Suprapubic skin (tissue), 3 donors: ENCODE results near the gene RGS16.

ENCODE experiments used
- EP300 ChIP-seq: sonication (generic); formaldehyde crosslinking; IDR thresholded peaks from one replicate; pipeline ENCODE4 v1.6.1; 2017; ENCODE audit warnings: antibody characterized with exemption
- TF ChIP-seq, protein P1 (sequence below), 2 donors: fragments of 200-600 bp in 1 of 2; fragments of 450-650 bp in 1 of 2; sonication (generic) in 1 of 2; IDR thresholded peaks; one replicate each; pipeline ENCODE4 v1.5.1; 2016 to 2019; ENCODE audit warnings: antibody characterized with exemption in 2 of 2, mild to moderate bottlenecking in 1 of 2, moderate library complexity in 1 of 2

- TF ChIP-seq, protein P1, sequence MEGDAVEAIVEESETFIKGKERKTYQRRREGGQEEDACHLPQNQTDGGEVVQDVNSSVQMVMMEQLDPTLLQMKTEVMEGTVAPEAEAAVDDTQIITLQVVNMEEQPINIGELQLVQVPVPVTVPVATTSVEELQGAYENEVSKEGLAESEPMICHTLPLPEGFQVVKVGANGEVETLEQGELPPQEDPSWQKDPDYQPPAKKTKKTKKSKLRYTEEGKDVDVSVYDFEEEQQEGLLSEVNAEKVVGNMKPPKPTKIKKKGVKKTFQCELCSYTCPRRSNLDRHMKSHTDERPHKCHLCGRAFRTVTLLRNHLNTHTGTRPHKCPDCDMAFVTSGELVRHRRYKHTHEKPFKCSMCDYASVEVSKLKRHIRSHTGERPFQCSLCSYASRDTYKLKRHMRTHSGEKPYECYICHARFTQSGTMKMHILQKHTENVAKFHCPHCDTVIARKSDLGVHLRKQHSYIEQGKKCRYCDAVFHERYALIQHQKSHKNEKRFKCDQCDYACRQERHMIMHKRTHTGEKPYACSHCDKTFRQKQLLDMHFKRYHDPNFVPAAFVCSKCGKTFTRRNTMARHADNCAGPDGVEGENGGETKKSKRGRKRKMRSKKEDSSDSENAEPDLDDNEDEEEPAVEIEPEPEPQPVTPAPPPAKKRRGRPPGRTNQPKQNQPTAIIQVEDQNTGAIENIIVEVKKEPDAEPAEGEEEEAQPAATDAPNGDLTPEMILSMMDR (IDR thresholded peaks at IDR 0.05), result no peak
- no peak for TF ChIP-seq EP300
Observed at GRCh38 chr1:182650678-182651338, 46.6 kb upstream of the RGS16 start.
